ENCODE data around the gene KBTBD12.

- TF ChIP-seq CTCF (IDR thresholded peaks at IDR 0.05 in 8 of 11, conservative IDR thresholded peaks at IDR 0.05 in 3 of 11) (no peak), POLR2A (IDR thresholded peaks at IDR 0.05) (no peak)
These were observed 448 bp upstream of the KBTBD12 start for GRCh38 chr3:127914584-127914983.

All from spleen (tissue), 7 donors.